ENCODE data around the gene SRPK2.

Gene SRPK2

DNA sequence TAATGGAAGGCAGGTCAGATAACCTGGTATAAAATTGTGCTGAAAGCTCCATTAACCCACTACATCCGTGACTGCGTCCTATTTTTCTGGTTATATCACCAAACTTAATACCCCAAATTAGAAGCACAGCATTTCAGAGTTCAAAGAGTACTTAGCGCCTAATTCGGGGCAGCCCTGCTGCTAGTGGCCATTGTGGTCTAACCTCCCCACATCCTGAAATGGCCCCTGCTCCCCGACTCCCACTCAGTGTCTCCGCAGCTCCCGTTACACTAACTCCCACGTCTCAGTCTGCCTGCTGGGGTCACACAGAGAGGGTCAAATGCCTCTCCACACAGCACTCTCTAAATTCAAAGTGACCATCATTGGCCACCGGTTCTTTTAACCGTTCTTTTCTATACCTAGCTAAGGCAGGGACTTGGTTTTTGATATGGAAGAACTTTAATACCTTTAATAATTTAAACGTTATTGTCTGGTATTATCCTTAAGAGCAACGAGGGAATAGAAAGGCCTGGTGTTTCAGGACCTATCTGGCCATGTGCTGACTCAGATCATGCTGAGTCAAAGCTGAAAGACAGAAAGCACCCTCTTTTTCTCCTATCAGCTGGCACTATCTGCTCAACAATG, 257.6 kb downstream of the SRPK2 start:
- H3K4ac ChIP-seq (ENCODE audit: low read length), result no peak overlapping the region
- H3K9me3 ChIP-seq (replicated peaks in 1 of 2; ENCODE audit: control insufficient read depth in 2 of 2, insufficient read depth in 1 of 2, low read depth in 1 of 2, low read length in 2 of 2), result no peaks in the 10 kb centered on the region
- peaks cover 9 to 48% of the 10 kb centered on the region in 2 donors for H3K36me3 ChIP-seq (replicated peaks in 1 of 2; ENCODE audit: control insufficient read depth in 2 of 2, insufficient read depth in 2 of 2, low read length in 2 of 2)
- H4K8ac ChIP-seq (ENCODE audit: low read depth, low read length), result no peak overlapping the region
- no peak overlapping the region for H2BK5ac ChIP-seq (ENCODE audit: low read length)
- no peaks in the 10 kb centered on the region for H3K27me3 ChIP-seq (ENCODE audit: control insufficient read depth in 3 of 3, insufficient read depth in 3 of 3, low read depth in 1 of 3, low read length in 3 of 3)
- no peaks in the 10 kb centered on the region for H3K79me1 ChIP-seq (ENCODE audit: low read depth, low read length)
- H3K4me2 ChIP-seq (ENCODE audit: insufficient read depth, low read length, poor library complexity, severe bottlenecking), result no peak overlapping the region
- H3K14ac ChIP-seq (ENCODE audit: low read length), result no peak overlapping the region
- H2AK5ac ChIP-seq (ENCODE audit: low read depth, low read length), result no peak overlapping the region
- no peak overlapping the region for H2AFZ ChIP-seq (ENCODE audit: low read length)
- H2BK15ac ChIP-seq (ENCODE audit: low read length), result no peak overlapping the region
- WGBS, 2 donors (ENCODE audit: extremely low coverage in 2 of 2, insufficient read length in 2 of 2, insufficient replicate concordance in 1 of 2), result no CpG with 5 or more reads among the region's 12 CpGs
- no peak overlapping the region for H2BK120ac ChIP-seq (ENCODE audit: low read depth, low read length)
- DNase-seq (ENCODE audit: low spot score), result no peak
- no peak overlapping the region for H2BK12ac ChIP-seq (ENCODE audit: low read length)
- H3K23ac ChIP-seq (ENCODE audit: low read depth, low read length, poor library complexity), result no peak overlapping the region
- no peak overlapping the region for H3K18ac ChIP-seq (ENCODE audit: low read length)
- no peak overlapping the region for H3K27ac ChIP-seq (replicated peaks; ENCODE audit: low read length)
- H4K91ac ChIP-seq (ENCODE audit: low read depth, low read length, poor library complexity), result no peak overlapping the region
- no peak overlapping the region for H3K4me3 ChIP-seq (ENCODE audit: low read length in 2 of 2)
- peaks cover 7 to 11% of the 10 kb centered on the region in 2 donors for H3K4me1 ChIP-seq (ENCODE audit: control insufficient read depth in 2 of 2, insufficient read depth in 1 of 2, low read depth in 1 of 2, low read length in 2 of 2)
- no peak overlapping the region for H3K9ac ChIP-seq (ENCODE audit: low read depth, low read length, poor library complexity)

DNA sequence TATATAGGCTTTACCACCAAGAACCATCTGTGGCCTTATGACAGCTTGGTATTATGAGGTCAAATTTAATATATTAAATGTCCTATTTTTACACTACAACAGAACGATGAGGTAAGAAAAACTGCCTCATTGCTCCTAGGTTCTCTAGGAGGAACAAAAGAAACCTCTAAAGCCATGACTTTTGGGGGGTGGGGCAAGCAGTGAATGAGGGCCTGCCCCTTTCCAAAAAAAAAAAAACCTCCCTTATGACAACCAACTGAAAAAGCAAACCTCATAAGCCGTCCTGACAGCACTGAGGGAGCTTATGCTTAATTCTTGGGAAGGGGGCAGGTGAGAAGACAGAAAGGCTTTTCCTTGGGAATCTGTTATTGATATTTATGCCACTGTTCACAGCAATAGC, 258.1 kb downstream of the SRPK2 start:
- Histone ChIP-seq H3K9ac (ENCODE audit: low read depth, low read length, poor library complexity) (no peak overlapping the region), H3K4me1 (ENCODE audit: control insufficient read depth in 2 of 2, insufficient read depth in 1 of 2, low read depth in 1 of 2, low read length in 2 of 2) (peaks cover 7 to 11% of the 10 kb centered on the region in 2 donors), H3K4ac (ENCODE audit: low read length) (no peak overlapping the region), H3K4me2 (ENCODE audit: insufficient read depth, low read length, poor library complexity, severe bottlenecking) (no peak overlapping the region), H3K36me3 (replicated peaks in 1 of 2; ENCODE audit: control insufficient read depth in 2 of 2, insufficient read depth in 2 of 2, low read length in 2 of 2) (peaks cover 12 to 51% of the 10 kb centered on the region in 2 donors), H2AFZ (ENCODE audit: low read length) (no peak overlapping the region), H3K4me3 (ENCODE audit: low read length in 2 of 2) (no peak overlapping the region), H2BK120ac (ENCODE audit: low read depth, low read length) (no peak overlapping the region), H2BK5ac (ENCODE audit: low read length) (no peak overlapping the region), H3K27ac (replicated peaks; ENCODE audit: low read length) (no peak overlapping the region), H2BK15ac (ENCODE audit: low read length) (no peak overlapping the region), H2BK12ac (ENCODE audit: low read length) (no peak overlapping the region), H2AK5ac (ENCODE audit: low read depth, low read length) (no peak overlapping the region), H3K27me3 (ENCODE audit: control insufficient read depth in 3 of 3, insufficient read depth in 3 of 3, low read depth in 1 of 3, low read length in 3 of 3) (no peaks in the 10 kb centered on the region), H3K14ac (ENCODE audit: low read length) (no peak overlapping the region), H3K9me3 (replicated peaks in 1 of 2; ENCODE audit: control insufficient read depth in 2 of 2, insufficient read depth in 1 of 2, low read depth in 1 of 2, low read length in 2 of 2) (no peaks in the 10 kb centered on the region), H3K79me1 (ENCODE audit: low read depth, low read length) (no peaks in the 10 kb centered on the region), H4K8ac (ENCODE audit: low read depth, low read length) (no peak overlapping the region), H3K18ac (ENCODE audit: low read length) (no peak overlapping the region), H3K23ac (ENCODE audit: low read depth, low read length, poor library complexity) (no peak overlapping the region), H4K91ac (ENCODE audit: low read depth, low read length, poor library complexity) (no peak overlapping the region)
- DNase-seq (ENCODE audit: low spot score), result no peak
- WGBS, 2 donors (ENCODE audit: extremely low coverage in 2 of 2, insufficient read length in 2 of 2, insufficient replicate concordance in 1 of 2), result no CpG with 5 or more reads among the region's 2 CpGs

DNA sequence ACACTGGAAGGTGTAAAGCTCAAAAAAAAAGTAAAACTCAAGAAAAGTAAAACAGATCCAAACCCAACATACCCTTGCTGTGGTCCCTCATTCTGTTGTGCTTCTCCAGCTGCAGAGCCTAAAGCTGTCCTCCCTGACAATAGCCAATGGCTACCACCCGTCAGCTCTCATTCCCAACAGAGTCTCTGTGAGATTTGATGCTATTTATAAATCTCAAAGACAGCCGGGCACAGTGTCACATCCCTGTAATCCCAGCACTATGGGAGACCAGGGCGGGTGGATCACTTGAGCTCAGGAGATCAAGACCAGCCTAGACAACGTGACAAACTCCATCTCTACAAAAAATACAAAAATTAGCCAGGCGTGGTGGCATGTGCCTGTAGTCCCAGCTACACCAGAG, 258.7 kb downstream of the SRPK2 start:
- no peak overlapping the region for H3K4ac ChIP-seq (ENCODE audit: low read length)
- no peak overlapping the region for H3K23ac ChIP-seq (ENCODE audit: low read depth, low read length, poor library complexity)
- H3K9ac ChIP-seq (ENCODE audit: low read depth, low read length, poor library complexity), result no peak overlapping the region
- no peaks in the 10 kb centered on the region for H3K79me1 ChIP-seq (ENCODE audit: low read depth, low read length)
- H3K27ac ChIP-seq (replicated peaks; ENCODE audit: low read length), result no peak overlapping the region
- no peak overlapping the region for H2BK5ac ChIP-seq (ENCODE audit: low read length)
- no peak overlapping the region for H4K8ac ChIP-seq (ENCODE audit: low read depth, low read length)
- H2AFZ ChIP-seq (ENCODE audit: low read length), result no peak overlapping the region
- no peak overlapping the region for H2BK12ac ChIP-seq (ENCODE audit: low read length)
- no peak overlapping the region for H4K91ac ChIP-seq (ENCODE audit: low read depth, low read length, poor library complexity)
- no CpG with 5 or more reads among the region's 5 CpGs for whole genome bisulfite sequencing, 2 donors (ENCODE audit: extremely low coverage in 2 of 2, insufficient read length in 2 of 2, insufficient replicate concordance in 1 of 2)
- peaks cover 15 to 56% of the 10 kb centered on the region in 2 donors for H3K36me3 ChIP-seq (replicated peaks in 1 of 2; ENCODE audit: control insufficient read depth in 2 of 2, insufficient read depth in 2 of 2, low read length in 2 of 2)
- no peak overlapping the region for H2AK5ac ChIP-seq (ENCODE audit: low read depth, low read length)
- H2BK15ac ChIP-seq (ENCODE audit: low read length), result no peak overlapping the region
- H3K27me3 ChIP-seq (ENCODE audit: control insufficient read depth in 3 of 3, insufficient read depth in 3 of 3, low read depth in 1 of 3, low read length in 3 of 3), result no peaks in the 10 kb centered on the region
- H2BK120ac ChIP-seq (ENCODE audit: low read depth, low read length), result no peak overlapping the region
- DNase-seq (ENCODE audit: low spot score), result no peak
- no peaks in the 10 kb centered on the region for H3K9me3 ChIP-seq (replicated peaks in 1 of 2; ENCODE audit: control insufficient read depth in 2 of 2, insufficient read depth in 1 of 2, low read depth in 1 of 2, low read length in 2 of 2)
- no peak overlapping the region for H3K14ac ChIP-seq (ENCODE audit: low read length)
- H3K4me1 ChIP-seq (ENCODE audit: control insufficient read depth in 2 of 2, insufficient read depth in 1 of 2, low read depth in 1 of 2, low read length in 2 of 2), result peaks cover 5 to 11% of the 10 kb centered on the region in 2 donors
- H3K4me2 ChIP-seq (ENCODE audit: insufficient read depth, low read length, poor library complexity, severe bottlenecking), result no peak overlapping the region
- H3K4me3 ChIP-seq (ENCODE audit: low read length in 2 of 2), result no peak overlapping the region
- H3K18ac ChIP-seq (ENCODE audit: low read length), result no peak overlapping the region

DNA sequence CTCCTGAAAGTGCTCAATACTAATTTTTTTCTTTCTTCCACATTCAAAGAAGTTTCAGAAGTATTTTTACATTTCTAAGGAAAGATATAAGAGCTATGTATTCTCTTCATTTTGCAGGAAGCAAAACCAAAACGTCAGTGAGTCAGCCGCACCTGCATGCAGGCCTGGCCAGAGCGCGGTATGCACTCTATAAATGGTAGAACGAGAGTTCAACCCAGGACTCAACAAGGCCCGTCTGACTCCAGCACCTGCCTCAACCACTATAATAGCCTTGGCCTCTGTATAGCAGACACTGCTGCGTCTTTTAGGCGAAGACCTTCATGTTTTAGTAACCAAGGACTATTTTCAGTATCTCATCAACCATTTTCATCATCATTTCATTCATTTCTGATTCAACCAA, 261.5 kb downstream of the SRPK2 start:
- H3K79me1 ChIP-seq (ENCODE audit: low read depth, low read length), result no peaks in the 10 kb centered on the region

More for the DNA sequence above, 261.5 kb downstream of the SRPK2 start:
- Histone ChIP-seq H3K4ac (ENCODE audit: low read length) (no peak overlapping the region), H3K4me3 (ENCODE audit: low read length in 2 of 2) (no peak overlapping the region), H2AFZ (ENCODE audit: low read length) (no peak overlapping the region), H4K91ac (ENCODE audit: low read depth, low read length, poor library complexity) (no peak overlapping the region), H3K18ac (ENCODE audit: low read length) (no peak overlapping the region), H2BK15ac (ENCODE audit: low read length) (no peak overlapping the region), H2BK120ac (ENCODE audit: low read depth, low read length) (no peak overlapping the region), H3K9ac (ENCODE audit: low read depth, low read length, poor library complexity) (no peak overlapping the region), H3K27ac (replicated peaks; ENCODE audit: low read length) (no peak overlapping the region), H3K23ac (ENCODE audit: low read depth, low read length, poor library complexity) (no peak overlapping the region), H2AK5ac (ENCODE audit: low read depth, low read length) (no peak overlapping the region), H3K4me1 (ENCODE audit: control insufficient read depth in 2 of 2, insufficient read depth in 1 of 2, low read depth in 1 of 2, low read length in 2 of 2) (peaks cover 8 to 17% of the 10 kb centered on the region in 2 donors), H3K36me3 (replicated peaks in 1 of 2; ENCODE audit: control insufficient read depth in 2 of 2, insufficient read depth in 2 of 2, low read length in 2 of 2) (peaks cover 8 to 41% of the 10 kb centered on the region in 2 donors), H3K4me2 (ENCODE audit: insufficient read depth, low read length, poor library complexity, severe bottlenecking) (no peak overlapping the region), H3K27me3 (ENCODE audit: control insufficient read depth in 3 of 3, insufficient read depth in 3 of 3, low read depth in 1 of 3, low read length in 3 of 3) (no peaks in the 10 kb centered on the region), H4K8ac (ENCODE audit: low read depth, low read length) (no peak overlapping the region), H3K9me3 (replicated peaks in 1 of 2; ENCODE audit: control insufficient read depth in 2 of 2, insufficient read depth in 1 of 2, low read depth in 1 of 2, low read length in 2 of 2) (no peaks in the 10 kb centered on the region), H2BK5ac (ENCODE audit: low read length) (no peak overlapping the region), H2BK12ac (ENCODE audit: low read length) (no peak overlapping the region), H3K14ac (ENCODE audit: low read length) (no peak overlapping the region)
- DNase-seq (ENCODE audit: low spot score), result no peak
- WGBS, 2 donors (ENCODE audit: extremely low coverage in 2 of 2, insufficient read length in 2 of 2, insufficient replicate concordance in 1 of 2), result no CpG with 5 or more reads among the region's 8 CpGs

Data from neuronal stem cell (in vitro differentiated cells).